Astrocyte (in vitro differentiated cells and primary cell): ENCODE measurements around the gene APOB.

Source experiments
- EZH2 ChIP-seq: IDR thresholded peaks from 2 replicates; pipeline ENCODE4 v1.6.1; 2012; ENCODE audit warnings: mild to moderate bottlenecking, low read length, inconsistent platforms; ENCODE audit not compliant: insufficient read depth
- TF ChIP-seq, protein P1 (sequence below): IDR thresholded peaks from 2 replicates; pipeline ENCODE4 v1.5.1; 2011; ENCODE audit warnings: low read depth, mild to moderate bottlenecking, inconsistent platforms, low read length, moderate library complexity; ENCODE audit not compliant: insufficient read depth

GRCh38 chr2:20986024-20986939 lies 57.6 kb downstream of the APOB start:
- TF ChIP-seq, protein P1, sequence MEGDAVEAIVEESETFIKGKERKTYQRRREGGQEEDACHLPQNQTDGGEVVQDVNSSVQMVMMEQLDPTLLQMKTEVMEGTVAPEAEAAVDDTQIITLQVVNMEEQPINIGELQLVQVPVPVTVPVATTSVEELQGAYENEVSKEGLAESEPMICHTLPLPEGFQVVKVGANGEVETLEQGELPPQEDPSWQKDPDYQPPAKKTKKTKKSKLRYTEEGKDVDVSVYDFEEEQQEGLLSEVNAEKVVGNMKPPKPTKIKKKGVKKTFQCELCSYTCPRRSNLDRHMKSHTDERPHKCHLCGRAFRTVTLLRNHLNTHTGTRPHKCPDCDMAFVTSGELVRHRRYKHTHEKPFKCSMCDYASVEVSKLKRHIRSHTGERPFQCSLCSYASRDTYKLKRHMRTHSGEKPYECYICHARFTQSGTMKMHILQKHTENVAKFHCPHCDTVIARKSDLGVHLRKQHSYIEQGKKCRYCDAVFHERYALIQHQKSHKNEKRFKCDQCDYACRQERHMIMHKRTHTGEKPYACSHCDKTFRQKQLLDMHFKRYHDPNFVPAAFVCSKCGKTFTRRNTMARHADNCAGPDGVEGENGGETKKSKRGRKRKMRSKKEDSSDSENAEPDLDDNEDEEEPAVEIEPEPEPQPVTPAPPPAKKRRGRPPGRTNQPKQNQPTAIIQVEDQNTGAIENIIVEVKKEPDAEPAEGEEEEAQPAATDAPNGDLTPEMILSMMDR: no peak
- no peak for TF ChIP-seq EZH2
